HFFc6 (cell line): ENCODE measurements around the gene TBC1D5. TPM values are rescaled to one million over a fixed set of nuclear protein-coding genes. Genes with fewer than 3 reads are reported as not detected.

Experiments
- DNase-seq: peaks from one replicate; pipeline ENCODE4 v3.0.0-alpha.2; 2018
- H3K27ac Mint-ChIP-seq: 2 replicates; pipeline ENCODE4 v1.8.0; 2020; ENCODE audit warnings: mild to moderate bottlenecking, mixed read lengths
- H3K27me3 Mint-ChIP-seq: 2 replicates; pipeline ENCODE4 v1.8.0; 2021; ENCODE audit warnings: mild to moderate bottlenecking, moderate library complexity, mixed read lengths; ENCODE audit not compliant: insufficient read depth
- H3K36me3 Mint-ChIP-seq: 2 replicates; pipeline ENCODE4 v1.8.0; 2021; ENCODE audit warnings: low read depth, mixed read lengths
- H3K4me1 Mint-ChIP-seq: 2 replicates; pipeline ENCODE4 v1.8.0; 2020; ENCODE audit warnings: low read depth, mixed read lengths
- H3K4me3 Mint-ChIP-seq: 2 replicates; pipeline ENCODE4 v1.8.0; 2020; ENCODE audit warnings: mild to moderate bottlenecking, moderate library complexity, mixed read lengths
- H3K9me3 Mint-ChIP-seq: 2 replicates; pipeline ENCODE4 v1.8.0; 2020; ENCODE audit warnings: mild to moderate bottlenecking, mixed read lengths
- total RNA-seq, 6 experiments: library from RNA; stranded (reverse); fragmentation: NEBNext Ultra II Directional; extraction: Animal tissue kit (Norgen Biotek cat#: 25700); gene quantifications; 2 replicates in 1 of 6; 3 replicates in 5 of 6; pipeline ENCODE4 v1.2.3, GENCODE V29; 2021
- TF ChIP-seq, protein P1 (sequence below): fragments of 200-600 bp; sonication (generic); IDR thresholded peaks from 2 replicates; pipeline ENCODE4 v1.5.0; 2021; ENCODE audit warnings: antibody characterized with exemption, mild to moderate bottlenecking

Gene TBC1D5
- total RNA-seq, 6 experiments from 2014 or later = 37.2 to 46.0 (median 40.1) TPM

DNA sequence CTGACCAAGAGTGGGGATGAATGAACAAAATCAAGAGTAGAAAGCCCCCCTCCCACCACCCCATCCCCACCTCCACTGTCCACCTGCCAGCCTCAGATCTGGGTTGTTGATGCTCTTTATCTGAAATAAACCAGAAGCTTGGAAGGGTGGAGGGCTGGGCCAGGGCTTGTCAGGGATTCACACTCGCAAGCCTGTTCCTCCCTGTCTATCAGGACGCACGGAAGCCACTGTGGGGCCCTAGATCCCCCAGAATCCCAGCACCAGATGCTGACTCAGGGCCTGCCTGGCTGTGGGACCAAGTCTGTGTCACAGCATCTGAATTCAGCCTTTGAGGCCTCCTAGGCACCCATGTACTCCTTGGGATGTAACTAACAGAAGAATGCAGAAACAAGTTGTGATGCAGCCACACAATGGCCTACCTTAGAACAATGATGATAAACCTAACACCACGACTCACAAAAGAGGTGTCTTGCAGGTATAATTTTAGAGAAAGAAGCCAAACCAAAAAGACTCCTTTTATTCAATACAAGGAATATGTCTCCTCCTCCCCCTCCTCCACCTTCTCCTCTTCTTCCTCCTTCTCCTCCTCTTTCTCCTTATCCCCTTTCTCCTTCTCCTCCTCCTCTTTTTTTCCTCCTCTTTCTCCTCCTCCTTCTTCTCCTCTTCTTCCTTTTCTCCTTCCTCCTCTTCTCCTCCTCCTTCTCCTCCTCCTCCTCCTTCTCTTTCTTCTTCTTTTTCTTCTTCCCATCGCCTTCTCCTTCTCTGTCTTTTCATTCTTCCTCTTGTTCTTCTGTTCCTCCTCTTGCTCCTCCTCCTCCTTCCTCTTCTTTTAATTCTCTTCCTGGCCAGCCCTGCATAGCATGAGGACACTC, 623.0 kb downstream of the TBC1D5 start:
- Mint-ChIP-seq H3K4me1 (no peaks in the 10 kb centered on the region), H3K4me3 (no peak overlapping the region), H3K27me3 (peaks cover 10% of the 10 kb centered on the region), H3K27ac (no peak overlapping the region), H3K9me3 (no peaks in the 10 kb centered on the region), H3K36me3 (no peaks in the 10 kb centered on the region)
- TF ChIP-seq, protein P1, sequence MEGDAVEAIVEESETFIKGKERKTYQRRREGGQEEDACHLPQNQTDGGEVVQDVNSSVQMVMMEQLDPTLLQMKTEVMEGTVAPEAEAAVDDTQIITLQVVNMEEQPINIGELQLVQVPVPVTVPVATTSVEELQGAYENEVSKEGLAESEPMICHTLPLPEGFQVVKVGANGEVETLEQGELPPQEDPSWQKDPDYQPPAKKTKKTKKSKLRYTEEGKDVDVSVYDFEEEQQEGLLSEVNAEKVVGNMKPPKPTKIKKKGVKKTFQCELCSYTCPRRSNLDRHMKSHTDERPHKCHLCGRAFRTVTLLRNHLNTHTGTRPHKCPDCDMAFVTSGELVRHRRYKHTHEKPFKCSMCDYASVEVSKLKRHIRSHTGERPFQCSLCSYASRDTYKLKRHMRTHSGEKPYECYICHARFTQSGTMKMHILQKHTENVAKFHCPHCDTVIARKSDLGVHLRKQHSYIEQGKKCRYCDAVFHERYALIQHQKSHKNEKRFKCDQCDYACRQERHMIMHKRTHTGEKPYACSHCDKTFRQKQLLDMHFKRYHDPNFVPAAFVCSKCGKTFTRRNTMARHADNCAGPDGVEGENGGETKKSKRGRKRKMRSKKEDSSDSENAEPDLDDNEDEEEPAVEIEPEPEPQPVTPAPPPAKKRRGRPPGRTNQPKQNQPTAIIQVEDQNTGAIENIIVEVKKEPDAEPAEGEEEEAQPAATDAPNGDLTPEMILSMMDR = no peak
- no peak for DNase-seq

GRCh38 chr3:17118771-17119170, 623.7 kb downstream of the TBC1D5 start:
- Mint-ChIP-seq H3K4me1 (no peaks in the 10 kb centered on the region), H3K36me3 (no peaks in the 10 kb centered on the region), H3K4me3 (no peak overlapping the region), H3K9me3 (no peaks in the 10 kb centered on the region), H3K27ac (no peak overlapping the region), H3K27me3 (peaks cover 10% of the 10 kb centered on the region)
- TF ChIP-seq, protein P1 = no peak
- no peak for DNase-seq

- H3K27me3 Mint-ChIP-seq = peaks cover 2% of the 10 kb centered on the region; the same call in 1 of the 2 replicates
- H3K4me3 Mint-ChIP-seq = no peak overlapping the region
- H3K9me3 Mint-ChIP-seq = no peaks in the 10 kb centered on the region
- H3K4me1 Mint-ChIP-seq = peaks cover 9% of the 10 kb centered on the region
- H3K27ac Mint-ChIP-seq = no peak overlapping the region
- TF ChIP-seq, protein P1 = no peak
- no peaks in the 10 kb centered on the region for H3K36me3 Mint-ChIP-seq
- DNase-seq = no peak
Observed at GRCh38 chr3:17116007-17116600, 626.3 kb downstream of the TBC1D5 start.

GRCh38 chr3:17115186-17115585, 627.2 kb downstream of the TBC1D5 start:
- no peak overlapping the region for H3K4me3 Mint-ChIP-seq
- H3K4me1 Mint-ChIP-seq = peaks cover 10% of the 10 kb centered on the region
- no peaks in the 10 kb centered on the region for H3K9me3 Mint-ChIP-seq
- peaks cover 2% of the 10 kb centered on the region; the same call in 1 of the 2 replicates for H3K27me3 Mint-ChIP-seq
- H3K27ac Mint-ChIP-seq = no peak overlapping the region
- no peak for DNase-seq
- TF ChIP-seq, protein P1 = no peak
- no peaks in the 10 kb centered on the region for H3K36me3 Mint-ChIP-seq

- H3K4me1 Mint-ChIP-seq = peaks cover 10% of the 10 kb centered on the region
- TF ChIP-seq, protein P1 = no peak
- H3K36me3 Mint-ChIP-seq = no peaks in the 10 kb centered on the region
- H3K9me3 Mint-ChIP-seq = no peaks in the 10 kb centered on the region
- no peak overlapping the region for H3K27ac Mint-ChIP-seq
- H3K27me3 Mint-ChIP-seq = no peaks in the 10 kb centered on the region; the same call in 1 of the 2 replicates
- H3K4me3 Mint-ChIP-seq = no peak overlapping the region
- peak; percentile 32 for DNase-seq
Observed at GRCh38 chr3:17111586-17111985, 630.8 kb downstream of the TBC1D5 start.
